ENCODE measurements around the gene SACM1L. TPM values are rescaled to one million over a fixed set of nuclear protein-coding genes. Genes with fewer than 3 reads are reported as not detected.

SACM1L gene
- total and polyA plus RNA-seq, 2 of the 4 experiments (the other 2 are of a cell fraction): 19.0 to 40.9 TPM

DNA sequence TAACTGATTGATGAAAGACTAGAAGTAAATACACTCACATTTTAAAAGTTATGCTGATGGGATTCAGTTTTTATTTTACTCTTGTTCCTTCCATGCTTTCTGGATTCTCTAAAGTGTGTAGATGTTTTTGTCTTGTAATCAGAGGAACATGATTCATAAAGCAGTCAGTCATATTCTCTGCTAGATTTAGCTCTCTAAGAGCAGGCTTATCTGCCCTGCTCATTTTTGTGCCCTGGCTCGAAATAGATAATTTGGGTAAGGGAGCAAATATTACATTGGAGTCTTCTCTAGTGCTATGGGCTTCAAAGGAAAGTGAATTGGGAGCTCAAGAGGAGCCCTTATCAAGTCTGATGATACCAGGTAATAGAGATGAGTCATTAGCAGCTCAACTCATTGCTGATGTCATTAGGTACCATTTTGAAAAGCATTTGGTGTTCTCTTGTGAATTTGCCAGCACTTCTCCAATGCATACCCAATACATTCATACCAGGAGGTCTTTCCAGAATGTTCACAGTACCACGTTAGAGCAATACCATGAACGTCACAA lies 27.7 kb downstream of the SACM1L start:
- dilution Hi-C loops (cut with HindIII; ENCODE audit: low sequenced_read_pairs, unreplicated experiment): no loop called here
- Histone ChIP-seq H3K14ac (replicated peaks; ENCODE audit: low read depth, low read length) (0 out of 2 replicates have a peak overlapping the region, but pooled peaks have one; percentile 22), H2AFZ (replicated peaks; ENCODE audit: low read length, poor library complexity) (no peak overlapping the region), H2BK5ac (ENCODE audit: low read depth, low read length, poor library complexity, severe bottlenecking) (no peak overlapping the region), H4K91ac (ENCODE audit: insufficient read depth, low read depth, low read length) (no peak overlapping the region), H3K18ac (ENCODE audit: low read depth, low read length) (no peak overlapping the region), H4K20me1 (ENCODE audit: insufficient read depth, low read length) (no peaks in the 10 kb centered on the region; the same call in 1 of the 2 replicates), H2BK120ac (ENCODE audit: low read depth, low read length) (no peak overlapping the region), H3K27ac (ENCODE audit: insufficient read depth, low read length) (peak overlapping the region; percentile 14; the same call in 1 of the 2 replicates), H2AK5ac (ENCODE audit: low read depth, low read length) (no peak overlapping the region), H3K9me3 (ENCODE audit: control insufficient read depth, insufficient read depth, low read length) (no peaks in the 10 kb centered on the region), H3K4ac (ENCODE audit: low read depth, low read length) (no peak overlapping the region), H2BK20ac (ENCODE audit: low read depth, low read length) (no peak overlapping the region), H2BK15ac (ENCODE audit: low read depth, low read length) (no peak overlapping the region), H3K56ac (ENCODE audit: extremely low read depth, insufficient read depth, low read length) (no peak overlapping the region), H3K79me1 (ENCODE audit: low read depth in 1 of 2, low read length in 2 of 2) (peaks cover 11 to 15% of the 10 kb centered on the region in 2 experiments; a peak in 3 of 4 replicates), H3K36me3 (ENCODE audit: control insufficient read depth, insufficient read depth, low read length) (peaks cover 25% of the 10 kb centered on the region), H3K9me1 (ENCODE audit: insufficient read depth, low read length) (0 out of 2 replicates have a peak, but pooled peaks cover 5% of the 10 kb centered on the region), H3K27me3 (ENCODE audit: control insufficient read depth, insufficient read depth, low read length) (no peaks in the 10 kb centered on the region), H3K4me1 (ENCODE audit: control insufficient read depth, insufficient read depth, low read length) (peaks cover 14% of the 10 kb centered on the region), H2AK9ac (replicated peaks; ENCODE audit: low read depth, low read length, poor library complexity) (no peak overlapping the region), H3K9ac (ENCODE audit: low read depth, low read length) (no peak overlapping the region), H3K23ac (ENCODE audit: low read depth, low read length) (no peak overlapping the region), H4K8ac (ENCODE audit: low read depth in 2 of 2, low read length in 2 of 2) (no peak overlapping the region), H4K5ac (ENCODE audit: low read depth, low read length) (no peak overlapping the region), H3K4me3 (ENCODE audit: insufficient read depth, low read depth, low read length) (no peak overlapping the region), H3K4me2 (ENCODE audit: low read depth, low read length) (no peak overlapping the region; the same call in 1 of the 2 replicates)
- BruUV-seq (replicated peaks): no TSS peak
- DNase-seq: peak; percentile 31
- ChIA-PET CTCF (interaction anchor here (1.4 kb wide), 1 partner anchor 12 kb away, joined by 4 read pairs; no protein-coding TSS in a partner anchor), POLR2A (ENCODE audit: unreplicated experiment) (no interaction called here)
- no CpG with 5 or more reads among the region's 3 CpGs for WGBS, 2 experiments (ENCODE audit: extremely low coverage in 2 of 2, insufficient read length in 1 of 2)
- in situ Hi-C loops (cut with MboI; ENCODE audit: low sequenced_read_pairs): no loop called here
- TF ChIP-seq RAD21 (IDR thresholded peaks at IDR 0.05; ENCODE audit: low read length) (no peak), CEBPB (IDR thresholded peaks at IDR 0.05; ENCODE audit: low read depth, low read length) (no peak), POLR2A (IDR thresholded peaks at IDR 0.05; ENCODE audit: low read depth, low read length) (no peak), CHD1 (IDR thresholded peaks at IDR 0.05; ENCODE audit: low read depth, low read length) (no peak), RCOR1 (IDR thresholded peaks at IDR 0.05; ENCODE audit: insufficient replicate concordance, low read length) (no peak)
- TF ChIP-seq, protein P1, sequence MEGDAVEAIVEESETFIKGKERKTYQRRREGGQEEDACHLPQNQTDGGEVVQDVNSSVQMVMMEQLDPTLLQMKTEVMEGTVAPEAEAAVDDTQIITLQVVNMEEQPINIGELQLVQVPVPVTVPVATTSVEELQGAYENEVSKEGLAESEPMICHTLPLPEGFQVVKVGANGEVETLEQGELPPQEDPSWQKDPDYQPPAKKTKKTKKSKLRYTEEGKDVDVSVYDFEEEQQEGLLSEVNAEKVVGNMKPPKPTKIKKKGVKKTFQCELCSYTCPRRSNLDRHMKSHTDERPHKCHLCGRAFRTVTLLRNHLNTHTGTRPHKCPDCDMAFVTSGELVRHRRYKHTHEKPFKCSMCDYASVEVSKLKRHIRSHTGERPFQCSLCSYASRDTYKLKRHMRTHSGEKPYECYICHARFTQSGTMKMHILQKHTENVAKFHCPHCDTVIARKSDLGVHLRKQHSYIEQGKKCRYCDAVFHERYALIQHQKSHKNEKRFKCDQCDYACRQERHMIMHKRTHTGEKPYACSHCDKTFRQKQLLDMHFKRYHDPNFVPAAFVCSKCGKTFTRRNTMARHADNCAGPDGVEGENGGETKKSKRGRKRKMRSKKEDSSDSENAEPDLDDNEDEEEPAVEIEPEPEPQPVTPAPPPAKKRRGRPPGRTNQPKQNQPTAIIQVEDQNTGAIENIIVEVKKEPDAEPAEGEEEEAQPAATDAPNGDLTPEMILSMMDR (conservative IDR thresholded peaks at IDR 0.05; ENCODE audit: low read depth, low read length): no peak
- no peak for ATAC-seq (ENCODE audit: low read depth)
- intact Hi-C loops (cut with micrococcal nuclease): no loop called here

Measured in IMR-90 (cell line).